KBM-7 (cell line): ENCODE results near the gene BAIAP2L1.
"Not testable (repeated sequence)": the region's sequence is repeated elsewhere in the genome, so short reads cannot be mapped to it uniquely, and the experiment has no call there.

Experiments used
- DNase-seq: peaks from one replicate; pipeline ENCODE4 v3.0.0-alpha.2; 2015
- in situ Hi-C: fragments of 300-500 bp; cut with MboI; formaldehyde crosslinking; loops from 2 replicates; pipeline ENCODE4 v1.14.3; 2020; ENCODE audit warnings: low sequenced_read_pairs, low pct_unique_long_range_greater_than_20kb, mixed read lengths

The BAIAP2L1 gene

GRCh38 chr7:98400542-98401340, at the start of gene BAIAP2L1:
TSS of gene BAIAP2L1 (minus strand) at chr7:98401090. CDS start at chr7:98400852, 238 bp downstream.
- in situ Hi-C loops: no loop called here

GRCh38 chr7:98448766-98449165, 47.9 kb upstream of the BAIAP2L1 start:
- in situ Hi-C loops: no loop called here
- no peak for DNase-seq

More at GRCh38 chr7:98400542-98401340, at the start of gene BAIAP2L1:
- DNase-seq: peak; percentile 78

- DNase-seq, in situ Hi-C loops: not testable (repeated sequence)
Observed at GRCh38 chr7:98440992-98441391, 40.1 kb upstream of the BAIAP2L1 start.

- no peak for DNase-seq
- in situ Hi-C loops: no loop called here
Observed at GRCh38 chr7:98439484-98439883, 38.6 kb upstream of the BAIAP2L1 start.

- in situ Hi-C loops: no loop called here
- no peak for DNase-seq
Observed at GRCh38 chr7:98434087-98434486, 33.2 kb upstream of the BAIAP2L1 start.

- no peak for DNase-seq
- in situ Hi-C loops: loop anchor here (10.0 kb wide), 1 partner anchor 415 kb away; no protein-coding TSS in a partner anchor
Observed at GRCh38 chr7:98429799-98430198, 28.9 kb upstream of the BAIAP2L1 start.

- in situ Hi-C loops: loop anchor here (10.0 kb wide), 1 partner anchor 422 kb away; no protein-coding TSS in a partner anchor
- peak; percentile 24 for DNase-seq
Observed at GRCh38 chr7:98423043-98423442, 22.2 kb upstream of the BAIAP2L1 start.

GRCh38 chr7:98420966-98421612, 20.2 kb upstream of the BAIAP2L1 start:
- in situ Hi-C loops: loop anchor here (10.0 kb wide), 1 partner anchor 424 kb away; no protein-coding TSS in a partner anchor
- peak; percentile 58 for DNase-seq

GRCh38 chr7:98419988-98420387, 19.1 kb upstream of the BAIAP2L1 start:
- DNase-seq: not testable (repeated sequence)
- in situ Hi-C loops: loop anchor here (10.0 kb wide), 1 partner anchor 425 kb away; no protein-coding TSS in a partner anchor

- DNase-seq, in situ Hi-C loops: not testable (repeated sequence)
Observed at GRCh38 chr7:98419316-98419691, 18.4 kb upstream of the BAIAP2L1 start.

- DNase-seq: no peak
- in situ Hi-C loops: no loop called here
Observed at GRCh38 chr7:98418636-98419315, 17.9 kb upstream of the BAIAP2L1 start.

- in situ Hi-C loops: no loop called here
- no peak for DNase-seq
Observed at GRCh38 chr7:98418271-98418635, 17.4 kb upstream of the BAIAP2L1 start.

- in situ Hi-C loops, DNase-seq: not testable (repeated sequence)
Observed at GRCh38 chr7:98417604-98418270, 16.8 kb upstream of the BAIAP2L1 start.

- no peak for DNase-seq
- in situ Hi-C loops: no loop called here
Observed at GRCh38 chr7:98414205-98414900, 13.5 kb upstream of the BAIAP2L1 start.

- in situ Hi-C loops, DNase-seq: not testable (repeated sequence)
Observed at GRCh38 chr7:98413655-98414054, 12.8 kb upstream of the BAIAP2L1 start.

GRCh38 chr7:98409843-98410242, 9.0 kb upstream of the BAIAP2L1 start:
- DNase-seq: no peak
- in situ Hi-C loops: no loop called here

- DNase-seq, in situ Hi-C loops: not testable (repeated sequence)
Observed at GRCh38 chr7:98408146-98408545, 7.3 kb upstream of the BAIAP2L1 start.

- in situ Hi-C loops: no loop called here
Observed at GRCh38 chr7:98406827-98407226, 5.9 kb upstream of the BAIAP2L1 start.

GRCh38 chr7:98404840-98405239, 4.0 kb upstream of the BAIAP2L1 start:
- in situ Hi-C loops: no loop called here
- DNase-seq: no peak

More at GRCh38 chr7:98406827-98407226, 5.9 kb upstream of the BAIAP2L1 start:
- DNase-seq: no peak
